DMS 273 (cell line): Measurements from ENCODE around the gene PTPRG.

Experiments used
- DNase-seq: peaks from one replicate; lab custom pipeline; 2025; ENCODE audit not compliant: unreplicated experiment; lab: John Stamatoyannopoulos, UW

PTPRG gene

DNA sequence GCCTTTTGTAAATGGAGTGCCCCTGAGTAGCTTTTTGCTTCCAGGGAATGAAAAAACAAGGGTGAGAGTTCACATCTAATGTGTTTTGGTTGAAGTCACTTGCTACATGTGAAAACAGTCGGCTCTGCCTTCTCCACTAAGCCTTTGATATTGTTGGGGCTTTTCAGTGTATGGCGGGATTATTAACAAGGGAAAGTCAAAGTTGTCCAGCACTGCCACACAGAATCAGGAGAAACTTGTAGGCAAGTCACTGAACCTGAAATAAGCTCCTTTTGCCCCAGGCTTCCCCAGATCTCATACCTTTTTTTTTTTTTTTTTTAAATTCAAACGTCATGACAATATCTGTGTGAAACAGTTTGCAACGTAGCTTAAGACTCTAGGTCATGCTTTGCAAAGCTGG, 564.0 kb downstream of the PTPRG start:
- DNase-seq = no peak

DNA sequence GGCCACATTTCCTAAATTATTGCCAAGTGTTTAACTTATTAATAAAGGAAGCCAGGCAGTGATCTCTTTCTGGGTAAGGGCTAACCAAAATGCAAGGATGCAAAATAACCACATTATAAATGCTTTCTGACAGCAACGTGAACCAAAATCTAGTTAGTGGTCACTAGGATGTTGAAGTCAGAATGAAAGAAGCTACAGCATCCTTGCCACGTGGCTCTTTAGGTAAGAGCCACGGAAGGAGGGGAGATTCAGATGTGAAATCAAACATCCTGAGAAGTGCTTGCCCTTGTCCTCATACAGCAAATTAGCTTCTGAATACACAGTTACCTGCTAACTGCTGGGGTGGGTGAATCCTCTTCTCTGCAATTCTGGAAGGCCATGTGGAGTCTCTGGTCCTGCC, 565.7 kb downstream of the PTPRG start:
- no peak for DNase-seq

DNA sequence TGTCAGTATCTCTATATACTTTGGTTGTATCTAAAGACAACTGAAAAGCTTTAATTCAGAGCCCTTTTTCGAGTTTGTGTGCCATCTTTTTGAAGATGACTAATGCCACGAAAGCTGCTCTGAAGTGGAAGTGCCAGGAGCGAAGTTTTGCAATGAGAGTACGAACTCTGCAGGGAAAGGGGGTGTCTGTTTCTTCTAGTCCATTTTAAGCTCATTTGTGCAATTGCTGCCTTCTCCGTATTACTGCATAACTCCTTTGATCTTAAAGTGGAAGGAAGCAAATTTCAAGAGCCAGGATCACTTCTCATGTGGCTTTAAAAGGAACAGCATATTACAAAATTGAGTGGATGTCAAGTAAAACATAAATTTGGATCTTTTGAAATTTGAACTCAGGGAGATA, 566.7 kb downstream of the PTPRG start:
- no peak for DNase-seq

DNA sequence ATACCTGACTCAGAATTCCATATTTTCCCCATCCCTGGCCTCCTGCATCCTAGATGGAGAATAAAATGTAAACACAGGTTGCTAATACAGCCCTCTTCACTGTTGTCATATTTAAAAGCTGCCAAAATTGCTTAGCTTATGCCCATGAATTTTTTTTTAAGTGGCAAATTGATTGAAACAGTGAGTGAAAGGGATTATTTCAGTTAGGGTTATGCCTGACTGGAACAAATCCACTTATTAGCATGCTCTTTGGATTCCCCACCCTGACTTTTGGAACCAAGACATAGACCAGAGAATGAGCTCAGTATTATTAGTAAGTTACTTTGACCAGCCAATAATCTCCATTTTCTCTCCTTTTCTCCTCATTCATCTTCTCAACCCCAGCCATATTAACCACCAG, 567.3 kb downstream of the PTPRG start:
- no peak for DNase-seq

DNA sequence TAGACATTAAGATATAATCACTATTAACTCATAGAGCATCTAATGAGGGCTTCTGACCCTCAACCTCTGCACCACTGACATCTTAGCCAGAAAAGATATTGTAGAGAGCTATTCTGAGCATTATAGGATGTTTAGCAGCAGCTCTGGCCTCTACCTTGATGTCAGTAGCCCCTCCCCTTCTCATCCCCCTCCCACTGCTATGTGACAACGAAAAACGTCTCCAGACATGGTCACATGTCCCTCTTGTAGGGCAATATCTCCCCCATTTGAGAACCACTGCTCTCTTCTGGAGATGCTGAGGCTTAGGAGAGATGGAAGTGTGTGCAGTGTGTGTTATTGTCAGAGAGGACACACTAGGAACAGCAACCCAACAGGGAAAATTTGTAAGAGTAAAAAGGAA, 569.7 kb downstream of the PTPRG start:
- DNase-seq = no peak

DNA sequence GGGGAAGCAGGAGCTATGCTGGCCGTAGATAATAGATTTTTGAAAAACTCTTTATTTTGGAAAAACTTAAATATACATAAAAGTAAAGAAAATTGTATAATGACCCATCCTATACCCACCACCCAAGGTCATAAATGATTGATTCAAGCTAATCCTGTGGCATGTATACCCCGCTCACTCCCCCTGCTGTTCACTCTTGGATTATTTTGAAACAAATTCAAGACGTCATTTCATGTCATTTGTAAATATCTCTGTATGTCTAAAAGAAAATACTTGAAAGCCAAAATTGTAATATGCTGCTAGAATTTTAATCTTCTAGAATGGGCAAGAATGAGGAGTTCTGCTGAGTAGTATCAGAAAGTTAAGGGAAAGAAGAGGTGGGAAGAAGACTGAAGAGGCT, 570.2 kb downstream of the PTPRG start:
- DNase-seq = peak; percentile 37

DNA sequence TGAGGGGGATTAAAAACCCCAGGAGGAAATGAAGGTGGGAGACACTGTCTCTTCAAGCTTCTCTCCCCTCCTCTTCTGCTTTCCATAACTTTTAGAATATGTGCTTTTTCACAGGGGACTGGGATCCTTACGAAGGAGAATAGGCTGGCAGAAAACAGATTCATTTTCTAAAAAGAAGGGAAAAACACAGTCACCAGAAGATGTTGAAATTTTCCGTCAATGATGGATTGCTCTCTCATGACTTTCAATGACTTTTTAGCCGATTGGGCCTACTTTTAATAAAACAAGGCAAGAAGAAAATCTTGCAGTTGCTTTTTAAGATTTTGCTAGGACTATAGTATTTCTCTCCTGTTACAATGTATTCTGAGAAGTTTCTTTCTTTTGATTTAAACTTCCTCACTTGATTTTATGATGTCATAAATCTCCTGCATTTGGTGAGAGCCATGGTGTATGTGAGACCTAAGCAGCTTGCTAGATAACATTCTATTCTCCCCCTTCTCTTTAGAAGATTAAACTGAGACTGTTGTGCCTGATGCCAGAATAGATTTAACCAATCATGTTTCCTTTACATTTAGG, 570.7 kb downstream of the PTPRG start:
- no peak for DNase-seq

DNA sequence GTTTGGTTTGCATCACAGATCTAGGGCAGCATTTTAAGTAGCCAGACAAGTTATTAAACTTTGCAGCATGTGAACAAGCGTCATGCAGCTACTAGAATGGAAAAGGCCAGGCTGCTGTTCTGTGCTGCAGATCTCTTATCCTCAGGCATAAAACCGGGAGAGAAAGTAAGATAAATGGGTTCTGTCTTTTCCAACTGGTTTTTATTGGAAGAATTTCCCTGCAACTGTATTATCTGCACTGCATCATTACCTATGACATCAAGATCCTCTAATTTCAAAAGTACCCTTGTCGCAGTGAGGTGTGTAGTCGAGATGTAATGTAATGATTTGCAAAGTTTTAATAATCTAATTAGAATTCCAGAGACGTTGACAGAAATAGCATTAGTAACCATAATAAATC, 571.6 kb downstream of the PTPRG start:
- no peak for DNase-seq

DNA sequence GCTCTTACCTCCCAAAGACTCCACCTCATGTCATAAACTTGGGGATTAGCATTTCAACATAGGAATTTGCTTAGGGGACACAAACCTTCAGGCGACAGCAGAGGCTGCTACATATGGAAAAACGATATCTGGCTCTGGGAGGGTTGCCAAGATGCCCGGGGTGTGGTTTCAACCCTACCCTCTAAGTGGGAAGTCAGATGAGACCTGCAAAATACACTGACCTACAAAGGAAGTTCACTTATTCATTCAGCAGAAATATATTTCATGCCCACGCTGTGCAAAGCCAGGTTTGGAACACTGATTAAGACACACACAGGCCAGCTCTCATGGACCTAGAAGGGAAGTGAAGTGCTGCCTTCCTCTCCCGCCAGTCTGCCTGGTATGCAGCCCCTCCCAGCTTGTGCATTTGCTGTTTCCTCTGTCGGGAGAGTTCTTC, 572.7 kb downstream of the PTPRG start:
- peak; percentile 28 for DNase-seq

DNA sequence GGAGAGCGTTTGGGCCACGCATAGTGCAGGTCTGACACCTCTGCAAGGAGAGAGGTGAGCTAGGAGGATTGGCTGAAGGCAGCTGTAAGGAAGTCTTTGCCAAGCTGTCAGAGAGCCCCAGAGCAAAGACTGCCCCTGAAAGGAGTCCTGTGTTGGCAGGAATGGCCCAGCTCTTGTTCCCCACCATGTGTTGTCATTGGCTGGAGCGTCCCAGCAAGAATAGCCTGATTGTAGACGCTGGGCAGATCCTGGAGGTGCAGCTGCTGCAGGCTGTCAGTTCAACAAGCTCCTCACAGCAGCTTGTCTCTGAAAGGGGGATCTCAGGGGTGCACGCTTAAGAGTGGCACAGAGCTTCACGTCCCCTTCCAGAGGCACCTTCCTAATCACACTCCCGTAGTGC, 574.4 kb downstream of the PTPRG start:
- no peak for DNase-seq

DNA sequence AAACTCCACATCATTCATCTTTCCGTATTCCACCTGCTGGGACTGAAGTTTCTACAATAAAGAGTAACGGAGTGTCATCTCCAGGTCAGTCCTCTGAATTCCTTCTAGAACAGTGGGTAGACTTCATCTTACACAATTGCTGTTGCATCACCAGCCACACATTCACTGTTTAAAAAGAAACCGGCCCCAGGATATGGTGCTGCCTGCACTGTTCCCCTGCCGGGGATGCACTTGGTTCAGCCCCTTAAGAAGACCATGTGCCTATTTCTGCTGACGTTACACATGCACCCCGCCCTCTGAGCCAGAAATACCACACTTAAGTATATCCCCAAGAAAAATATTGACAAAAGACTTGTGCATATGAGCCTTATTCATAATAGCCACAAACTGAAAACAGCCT, 578.6 kb downstream of the PTPRG start:
- DNase-seq = no peak

DNA sequence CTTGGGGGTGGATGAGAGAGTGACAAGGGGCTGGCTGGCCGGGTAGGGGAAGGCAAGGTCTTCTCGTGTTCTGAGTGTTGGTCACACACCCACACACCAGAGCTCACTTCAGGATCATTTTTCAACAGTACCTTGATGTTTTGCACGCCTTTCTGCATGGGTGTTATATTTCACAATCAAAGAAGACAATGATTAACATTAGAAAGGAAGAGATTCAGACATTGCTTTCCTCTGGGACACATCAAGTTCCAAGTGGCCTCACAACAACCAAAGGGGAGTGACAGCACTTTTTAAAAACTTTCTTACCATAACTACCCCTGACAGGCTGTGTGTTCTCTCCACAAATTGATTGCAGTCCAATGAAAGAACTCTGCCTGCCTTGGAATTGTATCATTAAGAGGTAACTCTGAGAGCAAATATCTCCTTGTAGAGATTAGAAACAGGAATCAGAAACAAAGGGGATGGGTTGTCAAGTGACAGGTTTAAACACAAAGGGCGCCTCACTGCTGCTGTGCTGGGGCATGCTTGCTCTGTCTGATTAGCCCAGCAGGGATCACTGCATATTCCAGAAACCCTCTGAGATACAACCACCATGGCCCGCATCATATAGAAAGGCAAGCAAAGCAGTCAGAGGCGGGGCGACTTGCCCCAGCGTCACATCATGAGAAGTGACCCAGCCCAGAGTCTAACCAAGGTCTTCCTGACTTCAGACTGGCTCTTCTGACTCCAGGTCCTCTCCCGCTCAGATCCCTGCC, 581.1 kb downstream of the PTPRG start:
- no peak for DNase-seq

DNA sequence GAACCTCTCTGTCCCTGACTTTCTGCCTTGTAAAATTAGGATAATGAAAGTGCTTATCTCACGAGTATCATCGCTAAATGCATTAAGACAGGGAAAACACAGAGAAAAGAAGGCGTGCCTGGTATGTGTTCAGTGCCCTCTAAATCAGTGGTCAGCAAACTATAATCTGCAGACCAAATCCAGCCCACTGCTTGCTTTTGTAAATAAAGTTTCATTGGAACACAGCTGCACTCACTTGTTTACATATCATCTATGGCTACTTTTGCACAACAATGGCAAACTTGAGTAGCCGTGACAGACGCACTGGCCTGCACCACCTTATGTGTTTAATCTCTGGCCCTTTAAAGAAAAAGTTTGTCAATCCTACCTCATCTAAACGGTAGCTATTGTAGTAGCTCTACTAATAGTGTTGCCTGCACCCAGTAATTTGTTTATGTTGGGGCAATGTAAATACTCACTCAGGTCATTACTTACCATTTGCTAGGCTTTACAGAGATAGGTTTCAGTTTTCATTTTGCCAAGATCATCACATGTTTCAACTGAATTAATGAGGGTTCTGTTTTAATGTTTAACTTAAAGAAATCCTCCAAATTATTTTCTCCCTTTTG, 582.6 kb downstream of the PTPRG start:
- no peak for DNase-seq

DNA sequence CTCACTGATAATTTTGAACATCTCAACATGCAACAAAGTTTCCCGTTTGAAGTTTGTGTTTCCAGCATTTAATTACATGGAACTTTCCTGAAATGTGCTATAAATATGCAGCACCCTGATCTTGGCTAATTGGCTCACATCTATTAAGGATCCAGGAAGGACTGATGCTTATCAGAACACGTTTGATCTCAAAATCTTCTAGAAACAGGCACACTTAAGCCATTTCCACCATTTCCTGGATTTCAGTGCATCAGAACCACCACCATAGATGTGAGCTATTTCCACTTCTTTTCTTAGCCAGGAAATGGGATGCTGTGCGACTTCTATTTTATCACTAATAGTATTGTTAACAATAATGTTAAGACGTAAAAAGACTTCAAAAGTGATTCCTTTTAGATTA, 583.1 kb downstream of the PTPRG start:
- DNase-seq = no peak

DNA sequence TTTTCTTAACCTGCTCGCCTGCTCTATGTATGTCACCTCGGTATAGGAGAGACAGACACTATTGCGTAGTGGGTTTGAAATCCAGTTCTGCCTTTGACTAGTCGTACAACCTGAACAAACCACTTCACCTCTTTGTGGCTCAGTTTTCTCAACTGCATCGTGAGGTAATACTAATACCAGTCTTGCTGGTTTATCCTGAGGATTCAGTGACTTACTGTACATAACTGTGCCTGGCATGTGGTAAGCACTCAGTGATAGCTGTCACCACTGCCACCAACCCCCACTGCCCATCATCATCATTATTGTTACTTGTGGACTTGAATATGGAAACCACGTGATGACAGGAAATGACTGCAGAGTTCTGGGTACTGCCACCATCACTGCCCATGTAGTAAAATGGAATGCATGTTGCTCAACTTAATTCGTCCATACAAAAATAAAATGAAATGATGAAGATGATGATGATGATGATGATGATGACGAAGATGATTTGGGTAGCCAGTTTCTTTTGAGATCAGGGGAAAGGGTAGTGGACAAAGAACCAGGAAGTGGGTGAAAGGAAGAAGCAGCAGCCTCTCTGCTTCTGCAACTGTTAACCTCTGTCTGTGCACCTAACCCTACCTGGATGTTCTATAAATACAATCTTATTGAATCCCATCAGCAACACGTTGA, 583.9 kb downstream of the PTPRG start:
- no peak for DNase-seq

DNA sequence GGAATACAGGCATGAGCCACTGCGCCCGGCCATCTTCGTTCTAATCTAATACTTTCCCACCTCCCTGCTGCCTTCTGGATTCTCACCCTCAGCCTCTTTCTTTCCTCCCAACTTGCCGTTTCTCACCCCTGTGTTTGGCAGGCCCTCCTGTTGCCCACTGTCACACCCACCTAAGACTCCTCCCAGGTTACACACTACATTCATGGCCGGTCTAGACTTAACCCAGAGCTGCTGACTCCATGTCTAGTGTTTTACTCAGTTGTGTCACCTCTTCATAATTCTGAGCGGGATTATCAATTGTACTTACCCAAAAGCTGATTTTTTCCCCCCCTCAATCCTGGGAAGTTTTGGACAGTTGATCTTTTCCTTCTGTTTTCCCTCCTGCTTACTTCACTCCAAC, 588.2 kb downstream of the PTPRG start:
- DNase-seq = no peak

DNA sequence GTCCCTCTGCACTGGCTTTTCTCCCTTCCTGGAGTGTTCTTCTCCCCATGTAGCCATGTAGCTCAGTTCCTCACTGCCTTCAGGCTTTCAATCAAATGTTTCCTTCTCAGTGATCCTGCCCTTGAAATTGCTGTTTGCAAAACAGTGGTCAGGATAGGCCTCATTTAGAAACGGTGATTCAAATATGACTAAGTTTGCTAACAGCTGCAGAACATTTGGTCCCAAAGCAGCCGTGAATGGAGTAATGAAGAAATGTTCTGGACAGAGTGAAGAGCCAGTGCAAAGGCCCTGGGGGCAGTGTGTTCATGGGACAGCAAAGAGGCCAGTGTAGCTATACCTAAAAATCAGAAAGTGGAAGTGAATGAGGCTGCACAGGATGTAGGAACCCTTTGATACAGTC, 588.6 kb downstream of the PTPRG start:
- no peak for DNase-seq

DNA sequence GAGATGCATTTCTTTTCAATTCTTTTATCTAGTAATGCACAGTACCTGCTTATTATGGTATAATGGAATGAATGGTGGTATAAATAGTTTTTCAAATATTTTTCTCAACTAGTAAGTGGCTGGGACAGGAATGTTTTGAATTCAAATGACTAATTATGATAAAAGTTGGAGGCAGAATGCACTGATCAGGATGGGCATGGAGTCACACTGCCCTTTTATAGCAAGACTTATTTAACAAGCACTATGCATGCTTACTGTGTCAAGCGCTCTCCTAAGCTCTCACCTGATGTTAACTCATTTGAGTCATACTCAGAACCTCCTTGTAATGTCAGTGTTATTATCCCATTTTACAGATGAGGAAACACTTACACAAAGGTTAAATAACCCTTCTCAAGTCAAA, 590.2 kb downstream of the PTPRG start:
- DNase-seq = no peak

DNA sequence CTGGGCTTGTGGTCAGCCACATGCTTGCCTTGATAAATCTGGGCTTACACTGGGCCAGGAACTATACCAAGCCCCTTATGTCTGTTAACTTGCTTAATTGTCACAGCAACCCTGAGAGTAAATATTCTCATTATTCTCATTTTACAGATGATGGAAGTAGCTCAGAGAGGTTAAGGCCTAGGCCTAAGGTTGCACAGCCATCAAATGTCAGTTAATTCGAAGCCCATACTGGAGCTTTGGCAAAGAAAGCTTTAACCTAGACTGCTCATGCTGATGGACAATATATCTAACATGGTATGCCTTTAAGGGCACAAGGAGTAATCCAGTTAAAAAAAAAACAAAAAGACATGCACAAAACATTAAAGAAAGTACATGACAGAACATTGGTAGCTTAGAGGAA, 591.9 kb downstream of the PTPRG start:
- DNase-seq = no peak

DNA sequence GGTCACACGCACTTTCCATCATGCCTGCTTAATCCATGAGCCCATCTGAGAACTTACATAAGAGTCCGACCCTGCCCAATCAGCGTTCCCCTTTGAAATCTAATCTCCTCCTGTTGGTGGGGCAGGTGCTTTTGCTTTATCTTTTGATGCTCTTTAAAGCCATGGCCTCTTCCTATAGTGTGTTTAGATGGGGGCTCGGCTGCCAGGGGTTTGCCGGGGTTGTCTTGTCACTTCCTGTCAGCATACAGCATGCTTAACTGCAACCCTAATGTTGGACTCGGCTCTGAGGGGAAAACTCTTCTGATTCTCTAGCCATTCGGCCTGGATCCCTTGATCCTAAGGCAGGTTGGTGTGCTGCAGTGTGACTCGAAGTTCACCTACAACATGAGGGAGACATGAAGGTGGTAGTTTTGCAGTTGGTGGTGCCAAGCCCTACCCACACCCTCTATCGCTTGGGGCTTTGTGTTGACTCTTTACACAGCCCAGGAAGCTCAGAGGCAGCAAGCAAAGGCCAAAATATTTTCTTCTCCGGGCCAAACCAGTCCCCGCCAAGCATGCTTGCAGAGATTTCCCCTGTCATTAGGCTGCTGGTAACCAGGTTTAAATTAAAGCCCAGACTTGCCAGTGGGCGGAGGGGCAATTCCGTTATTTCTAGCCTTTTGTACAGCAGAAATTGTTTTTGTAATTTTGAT, 593.2 kb downstream of the PTPRG start:
- no peak for DNase-seq

DNA sequence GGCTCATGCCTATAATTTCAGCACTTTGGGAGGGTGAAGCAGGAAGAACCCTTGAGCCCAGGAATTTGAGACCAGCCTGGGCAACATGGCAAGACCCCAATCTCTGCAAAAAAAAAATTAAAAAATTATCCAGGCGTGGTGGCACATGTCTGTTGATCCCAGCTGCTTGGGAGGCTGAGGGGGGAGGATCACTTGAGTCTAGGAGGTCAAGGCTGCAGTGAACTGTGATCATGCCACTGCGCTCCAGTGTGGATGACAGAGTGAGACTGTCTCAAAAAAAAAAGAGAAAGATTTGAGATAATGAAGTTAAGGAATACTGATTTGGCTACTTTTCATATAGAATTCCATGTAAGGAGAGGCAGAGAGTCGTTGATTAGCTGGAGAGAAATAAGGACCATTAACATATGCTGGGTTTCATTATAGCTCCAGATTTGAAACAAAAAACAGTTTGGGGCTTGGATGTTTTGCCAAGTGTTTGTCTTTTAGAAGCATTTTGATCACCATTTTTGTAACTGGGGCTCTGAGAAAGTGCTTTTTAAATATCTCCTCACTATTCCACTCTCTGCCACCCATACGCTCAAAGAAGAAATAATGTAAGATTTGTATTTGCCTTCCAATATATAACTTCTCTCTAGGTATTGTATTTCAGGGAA, 597.8 kb downstream of the PTPRG start:
- DNase-seq = no peak
